Kidney epithelial cell (primary cell): ENCODE results near the gene DSTN. TPM values are rescaled to one million over a fixed set of nuclear protein-coding genes. Genes with fewer than 3 reads are reported as not detected.

Experiments
- DNase-seq: peaks from one replicate; pipeline ENCODE4 v3.0.0-alpha.2; 2010; ENCODE audit warnings: low read depth
- H3K27me3 ChIP-seq: 2 replicates; pipeline ENCODE4 v1.6.0; 2011; ENCODE audit warnings: low read length; ENCODE audit not compliant: control insufficient read depth, insufficient read depth
- H3K36me3 ChIP-seq: 2 replicates; pipeline ENCODE4 v1.5.1; 2011; ENCODE audit warnings: low read length; ENCODE audit not compliant: control insufficient read depth, insufficient read depth
- H3K4me3 ChIP-seq: 2 replicates; pipeline ENCODE4 v1.5.1; 2011; ENCODE audit warnings: low read depth, mild to moderate bottlenecking, control low read depth, low read length
- total RNA-seq: library from RNA; depleted of rRNA; stranded (reverse); fragments of >200 nt; gene quantifications from 2 replicates; pipeline ENCODE4 v1.2.3, GENCODE V29; 2015
- TF ChIP-seq, protein P1 (sequence below): IDR thresholded peaks from 2 replicates; pipeline ENCODE4 v1.5.1; 2011; ENCODE audit warnings: mild to moderate bottlenecking, moderate library complexity, low read length, control low read depth, inconsistent platforms; ENCODE audit not compliant: insufficient read depth, poor library complexity, severe bottlenecking

Gene DSTN
- total RNA-seq, 1 donor from 2014 or later, result 255 TPM

DNA sequence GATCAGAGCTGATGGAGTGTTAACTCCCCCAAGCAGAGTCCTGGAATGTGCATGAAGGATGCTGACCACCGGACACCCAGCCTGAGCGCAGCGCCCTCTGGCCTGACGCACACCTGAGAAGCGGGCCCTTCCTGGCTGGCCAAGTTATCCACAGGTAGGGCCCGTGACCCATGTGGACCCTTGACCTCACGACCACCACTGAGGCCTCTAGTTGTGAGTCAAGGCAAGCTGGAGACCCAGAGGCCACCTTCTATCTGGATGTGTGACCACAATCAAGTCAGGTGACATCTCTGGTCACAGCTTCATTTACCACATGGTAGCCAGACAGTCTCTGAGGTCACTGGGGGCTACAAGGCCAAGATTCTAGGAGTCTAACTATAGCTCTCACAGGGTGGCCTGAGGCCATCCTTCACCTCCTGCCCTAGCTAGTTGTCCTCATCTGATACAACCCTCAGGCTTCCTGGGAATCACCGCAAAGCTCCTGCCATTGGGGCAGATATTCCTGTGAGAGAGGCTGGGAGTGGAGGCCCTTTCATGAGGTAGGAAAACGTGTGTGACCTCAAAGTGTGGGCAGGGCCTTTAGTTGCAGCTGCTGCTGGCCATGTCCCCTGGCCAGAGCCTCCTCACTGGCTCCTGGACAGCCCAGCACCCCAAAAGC, 53.1 kb downstream of the DSTN start:
- no peak for DNase-seq
- TF ChIP-seq, protein P1, sequence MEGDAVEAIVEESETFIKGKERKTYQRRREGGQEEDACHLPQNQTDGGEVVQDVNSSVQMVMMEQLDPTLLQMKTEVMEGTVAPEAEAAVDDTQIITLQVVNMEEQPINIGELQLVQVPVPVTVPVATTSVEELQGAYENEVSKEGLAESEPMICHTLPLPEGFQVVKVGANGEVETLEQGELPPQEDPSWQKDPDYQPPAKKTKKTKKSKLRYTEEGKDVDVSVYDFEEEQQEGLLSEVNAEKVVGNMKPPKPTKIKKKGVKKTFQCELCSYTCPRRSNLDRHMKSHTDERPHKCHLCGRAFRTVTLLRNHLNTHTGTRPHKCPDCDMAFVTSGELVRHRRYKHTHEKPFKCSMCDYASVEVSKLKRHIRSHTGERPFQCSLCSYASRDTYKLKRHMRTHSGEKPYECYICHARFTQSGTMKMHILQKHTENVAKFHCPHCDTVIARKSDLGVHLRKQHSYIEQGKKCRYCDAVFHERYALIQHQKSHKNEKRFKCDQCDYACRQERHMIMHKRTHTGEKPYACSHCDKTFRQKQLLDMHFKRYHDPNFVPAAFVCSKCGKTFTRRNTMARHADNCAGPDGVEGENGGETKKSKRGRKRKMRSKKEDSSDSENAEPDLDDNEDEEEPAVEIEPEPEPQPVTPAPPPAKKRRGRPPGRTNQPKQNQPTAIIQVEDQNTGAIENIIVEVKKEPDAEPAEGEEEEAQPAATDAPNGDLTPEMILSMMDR, result no peak
- Histone ChIP-seq H3K27me3 (no peaks in the 10 kb centered on the region), H3K4me3 (no peak overlapping the region), H3K36me3 (peaks cover 5% of the 10 kb centered on the region)

DNA sequence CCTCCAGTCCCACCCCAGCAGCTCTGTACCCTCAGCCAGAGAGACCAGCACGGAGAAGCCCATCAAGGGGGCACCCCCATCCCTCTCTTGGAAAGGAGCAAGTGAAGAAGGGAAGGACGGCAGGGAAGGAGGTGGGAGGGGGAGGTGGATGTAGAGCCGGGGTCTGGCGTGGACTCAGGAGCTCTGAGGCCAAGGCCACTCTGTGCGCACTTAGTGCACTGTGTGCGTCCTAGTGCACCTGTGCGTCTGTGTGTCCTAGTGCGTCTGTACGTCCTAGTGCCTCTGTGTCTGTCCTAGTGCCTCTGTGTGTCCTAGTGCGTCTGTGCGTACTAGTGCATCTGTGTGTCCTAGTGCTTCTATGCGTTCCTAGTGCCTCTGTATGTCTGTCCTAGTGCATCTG, 54.2 kb downstream of the DSTN start:
- no peak for DNase-seq
- Histone ChIP-seq H3K4me3 (no peak overlapping the region), H3K36me3 (peaks cover 5% of the 10 kb centered on the region), H3K27me3 (no peaks in the 10 kb centered on the region)
- TF ChIP-seq, protein P1, result no peak

DNA sequence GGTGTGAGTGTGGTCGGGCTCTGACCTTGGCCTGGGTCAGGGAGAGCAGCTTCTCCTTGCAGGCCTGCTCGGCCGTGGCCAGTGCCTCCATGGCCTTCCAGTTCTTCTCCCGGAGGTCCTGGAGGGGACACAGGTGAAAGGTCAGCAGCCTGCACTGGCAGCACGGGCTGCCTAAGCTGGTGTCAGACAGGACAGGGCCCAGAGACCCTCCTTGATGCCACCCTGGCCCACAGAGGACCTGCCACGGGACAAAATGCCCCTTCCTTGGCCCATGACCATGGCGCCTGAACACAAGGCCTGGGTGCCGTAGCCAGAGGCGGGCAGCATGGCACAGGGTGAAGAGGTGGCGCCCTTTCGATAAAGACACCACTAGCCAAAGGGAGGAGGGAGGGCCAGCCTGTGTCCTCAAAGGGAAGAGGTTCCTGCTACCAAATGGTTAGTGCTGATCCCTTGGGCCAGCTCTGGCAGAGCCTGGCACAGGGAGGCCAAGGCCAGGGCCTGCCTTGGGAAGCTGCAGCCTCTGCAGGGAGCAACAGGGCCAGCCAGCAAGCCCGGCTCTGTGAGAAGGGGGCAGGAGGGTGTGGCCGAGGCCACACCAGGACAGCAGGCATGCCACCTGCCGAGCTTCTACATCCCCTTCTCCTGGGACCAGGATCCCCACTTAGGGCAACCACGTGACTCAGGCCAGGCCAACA, 54.8 kb downstream of the DSTN start:
- TF ChIP-seq, protein P1, result no peak
- DNase-seq, result no peak
- Histone ChIP-seq H3K4me3 (no peak overlapping the region), H3K27me3 (no peaks in the 10 kb centered on the region), H3K36me3 (peaks cover 5% of the 10 kb centered on the region)

DNA sequence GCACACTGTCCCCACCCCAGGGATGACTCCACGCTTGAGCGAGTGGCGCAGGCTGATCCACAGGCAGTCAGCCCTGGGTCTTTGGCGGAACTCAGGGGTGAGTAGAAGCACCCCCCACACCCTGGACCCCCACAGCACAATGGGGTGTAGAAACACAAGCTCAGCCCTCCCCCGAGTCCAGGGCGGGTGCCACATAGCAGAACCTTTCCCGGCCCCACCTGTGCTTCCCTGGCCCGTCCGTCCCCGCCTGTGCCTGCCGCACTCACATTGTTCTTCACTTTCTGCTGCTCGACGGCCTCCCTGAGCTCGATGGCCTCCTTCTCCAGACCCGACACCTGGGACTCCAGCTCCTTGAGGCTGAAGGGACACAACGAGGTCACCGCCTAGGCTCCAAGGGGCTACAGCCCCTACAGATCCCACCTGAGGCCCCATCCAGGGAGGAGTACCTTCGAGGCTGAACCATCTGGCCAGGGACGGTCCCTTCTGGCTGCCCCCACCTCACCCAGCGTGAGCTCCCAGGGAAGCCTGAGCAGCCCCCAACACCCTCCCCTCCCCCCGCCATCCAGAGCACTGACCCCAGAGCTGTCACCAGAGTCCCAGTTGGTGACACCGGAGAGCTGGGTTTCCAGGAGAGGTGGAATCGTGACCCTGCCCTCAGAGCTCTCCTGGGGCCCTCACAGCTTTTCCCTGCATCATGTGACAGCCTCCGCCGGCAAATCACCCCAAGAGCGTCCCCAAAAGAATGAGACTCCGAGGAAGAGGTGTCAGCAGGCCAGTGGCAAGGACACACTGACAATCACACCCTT, 55.6 kb downstream of the DSTN start:
- TF ChIP-seq, protein P1, result no peak
- no peak for DNase-seq
- Histone ChIP-seq H3K27me3 (no peaks in the 10 kb centered on the region), H3K4me3 (no peak overlapping the region), H3K36me3 (peaks cover 7% of the 10 kb centered on the region)

DNA sequence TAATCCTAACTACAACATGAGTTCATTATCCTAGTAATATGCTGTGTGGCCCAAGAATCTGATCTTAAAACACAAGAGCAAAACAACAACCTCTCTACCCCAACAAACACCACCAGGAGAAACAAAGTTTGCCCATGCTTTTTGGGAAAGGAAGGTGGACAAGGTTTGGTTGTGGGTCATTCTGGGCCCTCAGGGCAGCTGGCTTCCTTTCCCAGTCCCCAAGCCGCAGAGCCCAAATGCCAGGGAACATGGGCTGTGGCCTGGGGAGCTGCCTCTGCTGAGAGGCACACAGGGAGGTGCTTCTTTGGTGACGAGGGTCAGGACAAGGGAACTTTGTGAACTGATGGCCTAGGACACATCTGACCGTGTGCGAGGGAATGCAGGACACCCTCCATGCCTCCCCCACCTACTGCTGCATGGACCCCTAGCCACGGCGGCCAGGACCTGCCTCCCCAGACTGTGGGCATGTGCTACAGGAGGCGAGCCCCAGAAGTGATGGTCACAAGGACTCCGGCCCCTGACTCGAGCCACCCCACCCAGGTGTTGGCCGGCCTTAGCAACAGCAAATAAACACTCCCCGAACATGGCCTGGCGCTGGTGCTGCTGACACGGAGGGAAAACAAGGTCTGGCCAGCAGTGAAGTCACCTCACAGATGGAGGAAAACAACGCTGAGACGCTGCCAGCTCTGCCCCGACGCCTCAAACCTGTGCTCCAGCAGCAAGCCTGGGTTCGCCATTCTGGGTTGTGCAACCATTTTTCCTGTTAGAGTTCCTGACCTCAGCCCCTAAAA, 56.5 kb downstream of the DSTN start:
- DNase-seq, result no peak
- Histone ChIP-seq H3K36me3 (peaks cover 8% of the 10 kb centered on the region), H3K27me3 (no peaks in the 10 kb centered on the region), H3K4me3 (no peak overlapping the region)
- TF ChIP-seq, protein P1, result no peak
